GM21529 (cell line): ENCODE results near the gene PGS1.

Experiments used
- ATAC-seq: cut with Tn5 transposase; IDR thresholded peaks from one replicate; pipeline ENCODE4 v1.9.1; 2021; ENCODE audit not compliant: unreplicated experiment

Gene PGS1

GRCh38 chr17:78426293-78426879, 47.9 kb downstream of the PGS1 start:
- no peak for ATAC-seq

- ATAC-seq = no peak
Measured at GRCh38 chr17:78427140-78427539, 48.7 kb downstream of the PGS1 start.

GRCh38 chr17:78428025-78428575, 49.7 kb downstream of the PGS1 start:
- no peak for ATAC-seq

- no peak for ATAC-seq
Measured at GRCh38 chr17:78428836-78429617, 50.6 kb downstream of the PGS1 start.

GRCh38 chr17:78429618-78429995, 51.2 kb downstream of the PGS1 start:
- no peak for ATAC-seq

- no peak for ATAC-seq
Measured at GRCh38 chr17:78430892-78431691, 52.6 kb downstream of the PGS1 start.

- no peak for ATAC-seq
Measured at GRCh38 chr17:78431692-78431958, 53.2 kb downstream of the PGS1 start.

GRCh38 chr17:78432226-78433012, 54.0 kb downstream of the PGS1 start:
- no peak for ATAC-seq

GRCh38 chr17:78433013-78433727, 54.7 kb downstream of the PGS1 start:
- ATAC-seq = no peak

GRCh38 chr17:78433780-78434335, 55.4 kb downstream of the PGS1 start:
- no peak for ATAC-seq

GRCh38 chr17:78434455-78435329, 56.2 kb downstream of the PGS1 start:
- ATAC-seq = no peak

GRCh38 chr17:78435330-78436005, 57.0 kb downstream of the PGS1 start:
- no peak for ATAC-seq

- ATAC-seq = no peak
Measured at GRCh38 chr17:78437508-78438169, 59.2 kb downstream of the PGS1 start.

- no peak for ATAC-seq
Measured at GRCh38 chr17:78438271-78438691, 59.8 kb downstream of the PGS1 start.

- no peak for ATAC-seq
Measured at GRCh38 chr17:78438694-78439325, 60.4 kb downstream of the PGS1 start.

GRCh38 chr17:78441271-78441971, 63.0 kb downstream of the PGS1 start:
- no peak for ATAC-seq

GRCh38 chr17:78442648-78443218, 64.3 kb downstream of the PGS1 start:
- no peak for ATAC-seq
